ENCODE results near the gene ANKRD13B.
A peak's percentile ranks its signal among the peaks of the same experiment; 100 is the strongest.

ANKRD13B gene

GRCh38 chr17:29596811-29597210 is 3.9 kb downstream of the ANKRD13B start:
- no peak for DNase-seq

DNA sequence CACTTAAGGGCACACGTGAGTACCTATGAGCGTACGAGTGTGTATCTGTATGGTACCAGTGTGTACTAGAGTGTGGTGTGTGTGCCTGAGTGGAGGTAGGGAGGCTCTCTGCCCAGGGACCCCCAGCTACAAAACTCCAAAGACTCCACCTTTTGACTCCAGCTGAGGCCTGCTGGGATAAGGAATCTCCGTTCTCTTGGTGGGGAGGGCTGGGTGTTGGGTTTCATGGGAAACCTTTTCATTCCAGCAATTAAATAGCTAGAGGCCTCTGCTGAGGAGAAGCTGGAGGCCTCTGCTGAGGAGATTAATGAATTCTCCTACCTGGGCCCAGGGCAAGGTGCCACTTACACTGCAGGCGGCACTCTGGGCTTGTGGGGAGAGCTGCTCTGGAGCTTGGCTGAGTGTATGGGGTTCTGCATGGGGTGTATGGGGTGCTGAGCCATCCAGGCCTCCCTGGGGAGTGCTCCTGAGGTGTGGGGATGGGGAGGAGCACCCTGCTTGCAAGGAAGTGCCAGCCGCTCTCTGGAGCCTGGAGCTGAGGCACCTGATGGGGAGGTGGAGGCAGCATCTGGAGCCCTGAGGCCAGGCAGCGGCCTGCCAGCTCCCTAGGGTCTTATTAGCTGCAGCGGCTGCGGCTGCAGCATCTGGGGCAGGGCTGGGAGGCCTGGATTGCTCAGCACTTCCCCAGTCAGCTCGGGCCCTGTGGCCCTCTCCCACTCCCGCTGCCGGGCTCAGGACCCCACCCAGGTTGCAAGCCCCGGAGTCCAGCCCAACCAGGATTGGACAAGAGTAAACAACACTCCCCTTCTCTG is 4.6 kb downstream of the ANKRD13B start:
- DNase-seq, result peak; percentile 88

DNA sequence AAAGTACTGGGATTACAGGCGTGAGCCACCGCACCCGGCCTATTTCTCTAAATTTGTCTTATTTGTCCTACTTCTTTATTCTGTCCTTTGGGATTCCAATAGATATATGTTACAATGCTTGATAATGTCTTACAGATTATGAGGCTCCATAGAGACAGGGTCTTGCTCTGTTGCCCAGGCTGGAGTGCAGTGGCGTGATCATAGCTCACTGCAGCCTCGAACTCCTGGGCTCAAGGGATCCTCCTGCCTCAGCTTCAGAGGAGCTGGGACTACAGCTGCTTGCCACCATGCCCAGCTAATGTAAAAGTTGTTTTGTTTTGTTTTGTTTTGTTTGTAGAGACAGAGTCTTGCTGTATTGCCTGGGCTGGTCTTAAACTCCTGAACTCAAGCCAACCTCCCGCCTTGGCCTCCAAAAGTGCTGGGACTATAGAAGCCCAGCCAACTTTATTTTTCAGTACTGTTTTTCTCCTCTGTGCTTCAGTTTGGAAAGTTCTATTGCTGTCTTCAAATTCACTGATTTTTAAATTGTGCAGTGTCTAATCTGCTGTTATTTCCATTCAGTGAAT is 10.3 kb downstream of the ANKRD13B start:
- no peak for DNase-seq

- no peak for DNase-seq
These were observed 14.7 kb downstream of the ANKRD13B start for GRCh38 chr17:29607557-29608195.

- no peak for DNase-seq
These were observed 16.1 kb downstream of the ANKRD13B start for GRCh38 chr17:29608986-29609385.

- DNase-seq, result no peak
These were observed 17.5 kb downstream of the ANKRD13B start for GRCh38 chr17:29610395-29610794.

DNA sequence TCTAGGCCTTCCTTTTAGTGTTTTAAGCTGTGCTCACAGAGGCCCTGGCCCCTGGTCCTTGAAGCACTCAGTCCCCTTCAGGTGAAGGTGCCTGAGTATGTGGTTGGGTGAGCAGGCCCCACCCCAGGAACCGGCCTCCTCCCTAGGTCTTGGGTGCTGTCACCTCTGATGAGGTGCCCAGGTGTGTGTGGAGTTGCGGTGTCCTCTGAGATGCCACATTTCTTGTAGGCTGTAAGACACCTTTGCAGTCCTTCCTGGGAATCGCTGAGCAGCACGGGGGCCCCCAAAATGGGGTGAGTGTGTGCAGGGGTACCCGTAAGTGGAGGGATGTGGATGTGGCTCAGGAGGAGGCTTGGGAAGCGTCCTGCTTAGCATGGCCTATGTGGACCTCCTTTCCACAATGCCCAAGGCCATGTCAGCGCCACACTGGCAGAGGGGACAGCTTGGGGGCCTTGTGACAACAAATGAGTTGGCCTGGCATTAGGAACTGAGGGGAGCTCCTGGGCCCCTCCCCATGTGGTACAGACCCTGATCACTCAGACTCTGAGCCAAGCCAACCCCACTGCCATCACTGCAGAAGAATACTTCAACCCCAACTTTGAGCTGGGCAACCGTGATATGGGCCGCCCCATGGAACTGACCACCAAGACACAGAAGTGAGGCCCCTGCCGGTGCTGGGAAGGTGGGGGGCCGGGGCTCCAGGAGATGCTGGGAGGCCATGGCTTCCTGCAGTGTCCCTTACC is 18.6 kb downstream of the ANKRD13B start:
- DNase-seq, result no peak

DNA sequence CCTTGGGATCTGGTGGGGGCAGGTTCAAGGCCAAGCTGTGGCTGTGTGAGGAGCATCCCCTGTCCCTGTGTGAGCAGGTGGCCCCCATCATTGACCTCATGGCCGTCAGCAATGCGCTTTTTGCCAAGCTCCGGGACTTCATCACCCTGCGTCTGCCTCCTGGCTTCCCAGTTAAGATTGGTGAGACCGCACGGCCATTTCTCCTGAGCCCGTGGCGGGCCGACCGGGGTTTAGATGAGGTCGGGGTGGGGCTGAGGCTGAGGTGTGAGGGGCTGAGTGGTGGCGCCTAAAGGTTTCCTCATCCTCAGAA is 19.1 kb downstream of the ANKRD13B start:
- DNase-seq, result no peak

GRCh38 chr17:29612404-29613280 is 19.7 kb downstream of the ANKRD13B start:
- no peak for DNase-seq

DNA sequence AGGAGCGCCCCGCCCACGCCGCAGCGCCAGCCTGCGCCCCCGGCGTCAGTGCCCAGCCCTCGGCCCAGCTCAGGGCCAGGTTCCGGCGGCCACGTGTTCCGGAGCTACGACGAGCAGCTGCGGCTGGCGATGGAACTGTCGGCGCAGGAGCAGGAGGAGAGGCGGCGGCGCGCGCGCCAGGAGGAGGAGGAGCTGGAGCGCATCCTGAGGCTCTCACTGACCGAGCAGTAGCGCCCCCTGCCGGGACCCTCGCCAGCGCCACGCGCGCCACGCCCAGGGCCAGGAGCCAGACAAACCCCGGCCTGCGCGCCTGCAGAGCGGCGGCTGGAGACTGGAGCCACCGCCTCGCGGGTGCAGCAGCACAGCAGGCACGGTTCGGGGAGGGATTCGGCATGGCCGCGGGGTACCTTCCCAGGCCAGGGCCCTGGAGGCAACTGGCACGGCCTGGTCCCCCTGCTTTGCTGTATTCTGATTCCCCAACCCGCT is 20.5 kb downstream of the ANKRD13B start:
- no peak for DNase-seq

GRCh38 chr17:29613856-29614255 is 20.9 kb downstream of the ANKRD13B start:
- DNase-seq, result no peak

DNA sequence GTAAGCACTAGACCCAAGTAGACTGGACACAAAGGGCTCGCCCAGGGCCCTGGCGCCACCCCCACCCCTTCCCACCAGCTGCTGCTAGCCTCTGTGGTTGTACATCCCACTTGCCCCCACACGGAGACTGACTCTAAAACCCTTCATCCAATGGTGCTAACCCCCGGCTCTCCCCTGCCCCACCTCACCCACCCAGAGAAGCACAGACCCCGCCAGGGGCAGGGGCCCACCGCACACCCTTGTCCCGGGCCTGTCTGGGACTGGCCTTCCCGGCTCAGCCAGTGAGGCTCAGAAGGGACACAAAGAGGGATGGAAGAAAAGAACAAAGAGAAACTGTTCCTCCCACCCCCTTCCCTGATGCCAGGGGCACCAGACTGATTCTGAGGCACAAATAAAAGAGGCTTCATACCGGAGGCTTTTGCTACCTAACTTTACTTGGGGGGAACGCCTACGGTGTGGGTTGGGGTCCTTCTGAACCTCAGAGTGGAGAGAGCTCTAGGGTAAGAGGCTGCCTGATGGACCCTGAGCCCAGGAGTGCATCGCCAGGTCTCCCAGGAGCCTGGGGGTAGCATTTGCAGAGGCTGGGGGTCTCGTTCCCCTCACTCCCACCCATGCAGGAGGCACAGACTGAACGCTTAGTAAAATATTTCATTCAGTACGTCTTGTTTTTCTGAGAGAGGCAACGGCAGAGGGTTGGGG is 21.6 kb downstream of the ANKRD13B start:
- DNase-seq, result no peak

GRCh38 chr17:29615048-29615385 is 22.1 kb downstream of the ANKRD13B start:
- no peak for DNase-seq

- DNase-seq, result peak; percentile 70
These were observed 22.8 kb downstream of the ANKRD13B start for GRCh38 chr17:29615492-29616299.

GRCh38 chr17:29616300-29617048 is 23.5 kb downstream of the ANKRD13B start:
- no peak for DNase-seq

GRCh38 chr17:29617125-29617480 is 24.2 kb downstream of the ANKRD13B start:
- peak; percentile 89 for DNase-seq

- peak; percentile 85 for DNase-seq
These were observed 24.7 kb downstream of the ANKRD13B start for GRCh38 chr17:29617481-29618271.

DNA sequence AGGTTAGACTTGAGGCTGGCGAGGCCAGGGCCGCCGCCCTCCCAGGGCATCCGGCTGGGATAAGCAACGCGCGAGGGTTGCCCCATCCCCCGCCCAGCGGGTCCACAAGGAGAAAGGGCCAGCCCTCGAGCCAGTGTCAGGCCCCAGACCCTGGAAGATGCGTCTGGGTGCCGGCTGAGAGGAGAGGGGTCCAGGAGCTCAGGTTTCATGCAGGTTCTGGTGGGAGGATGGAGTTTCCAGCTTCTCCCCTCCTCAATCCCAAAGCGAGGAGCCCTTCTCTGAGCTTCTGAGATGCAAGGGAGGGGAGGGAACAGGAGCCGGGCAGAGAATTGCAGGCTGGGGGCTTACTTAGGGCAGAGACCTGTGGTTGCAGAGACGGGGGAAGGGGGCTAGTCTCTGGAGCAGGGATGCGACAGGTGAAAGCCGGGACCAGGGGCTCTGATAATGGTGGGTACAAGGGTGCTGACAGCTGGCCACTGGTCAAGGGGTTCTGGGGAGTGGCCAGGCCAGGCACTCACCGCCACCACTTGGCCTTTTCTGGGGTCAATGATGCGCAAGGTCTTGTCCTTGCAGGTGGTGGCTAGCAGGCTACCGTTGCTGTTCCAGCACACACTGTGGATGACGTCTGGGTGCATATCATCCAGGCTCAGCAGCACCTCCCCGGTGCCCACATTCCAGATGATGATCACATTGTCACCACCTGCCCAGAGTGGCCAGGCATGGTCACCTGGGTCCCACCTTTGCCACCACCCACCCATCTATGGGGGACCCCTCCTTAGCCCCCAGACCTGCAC is 25.5 kb downstream of the ANKRD13B start:
- DNase-seq, result no peak

- no peak for DNase-seq
These were observed 26.3 kb downstream of the ANKRD13B start for GRCh38 chr17:29619251-29619650.
